RWPE2 (cell line): ENCODE results near the gene TRIM6.

Experiments
- ATAC-seq: fragments of 200-7000 bp; cut with Tn5 transposase; 3 replicates; pipeline ENCODE4 v1.9.1; 2021; ENCODE audit warnings: low read depth
- DNase-seq: peaks from one replicate; pipeline ENCODE4 v3.0.0-alpha.2; 2020; ENCODE audit warnings: low spot score
- H3K27ac ChIP-seq: fragments of 450-650 bp; 2 replicates; pipeline ENCODE4 v1.5.1; 2017; ENCODE audit warnings: mild to moderate bottlenecking; ENCODE audit not compliant: poor library complexity, severe bottlenecking
- H3K27me3 ChIP-seq: fragments of 250-450 bp; sonication (Bioruptor Pico); 2 replicates; pipeline ENCODE4 v1.5.1; 2021; ENCODE audit warnings: mild to moderate bottlenecking, moderate library complexity; ENCODE audit not compliant: insufficient read depth, poor library complexity, severe bottlenecking
- H3K36me3 ChIP-seq: fragments of 250-450 bp; sonication (Bioruptor Pico); 2 replicates; pipeline ENCODE4 v1.5.1; 2020; ENCODE audit warnings: low read depth, mild to moderate bottlenecking, moderate library complexity
- H3K4me1 ChIP-seq: fragments of 250-450 bp; sonication (Bioruptor Pico); 2 replicates; pipeline ENCODE4 v1.5.1; 2021; ENCODE audit warnings: mild to moderate bottlenecking, moderate library complexity; ENCODE audit not compliant: insufficient read depth, poor library complexity, severe bottlenecking
- H3K4me3 ChIP-seq: fragments of 250-450 bp; sonication (Bioruptor Pico); 2 replicates; pipeline ENCODE4 v1.5.1; 2021; ENCODE audit warnings: mild to moderate bottlenecking, moderate library complexity; ENCODE audit not compliant: severe bottlenecking
- H3K9me3 ChIP-seq: fragments of 250-450 bp; sonication (Bioruptor Pico); 2 replicates; pipeline ENCODE4 v1.5.1; 2021; ENCODE audit warnings: mild to moderate bottlenecking, moderate library complexity; ENCODE audit not compliant: severe bottlenecking
- TF ChIP-seq, protein P1 (sequence below): fragments of 450-650 bp; IDR thresholded peaks from one replicate; pipeline ENCODE4 v1.5.1; 2017; ENCODE audit warnings: mild to moderate bottlenecking, moderate library complexity; ENCODE audit not compliant: poor library complexity, severe bottlenecking

Gene TRIM6

GRCh38 chr11:5603326-5603725 is 6.9 kb downstream of the TRIM6 start:
- TF ChIP-seq, protein P1, sequence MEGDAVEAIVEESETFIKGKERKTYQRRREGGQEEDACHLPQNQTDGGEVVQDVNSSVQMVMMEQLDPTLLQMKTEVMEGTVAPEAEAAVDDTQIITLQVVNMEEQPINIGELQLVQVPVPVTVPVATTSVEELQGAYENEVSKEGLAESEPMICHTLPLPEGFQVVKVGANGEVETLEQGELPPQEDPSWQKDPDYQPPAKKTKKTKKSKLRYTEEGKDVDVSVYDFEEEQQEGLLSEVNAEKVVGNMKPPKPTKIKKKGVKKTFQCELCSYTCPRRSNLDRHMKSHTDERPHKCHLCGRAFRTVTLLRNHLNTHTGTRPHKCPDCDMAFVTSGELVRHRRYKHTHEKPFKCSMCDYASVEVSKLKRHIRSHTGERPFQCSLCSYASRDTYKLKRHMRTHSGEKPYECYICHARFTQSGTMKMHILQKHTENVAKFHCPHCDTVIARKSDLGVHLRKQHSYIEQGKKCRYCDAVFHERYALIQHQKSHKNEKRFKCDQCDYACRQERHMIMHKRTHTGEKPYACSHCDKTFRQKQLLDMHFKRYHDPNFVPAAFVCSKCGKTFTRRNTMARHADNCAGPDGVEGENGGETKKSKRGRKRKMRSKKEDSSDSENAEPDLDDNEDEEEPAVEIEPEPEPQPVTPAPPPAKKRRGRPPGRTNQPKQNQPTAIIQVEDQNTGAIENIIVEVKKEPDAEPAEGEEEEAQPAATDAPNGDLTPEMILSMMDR: no peak
- ATAC-seq (no peak), DNase-seq (no peak)
- Histone ChIP-seq H3K27ac (no peak overlapping the region), H3K4me3 (no peak overlapping the region), H3K36me3 (peaks cover 15% of the 10 kb centered on the region; the same call in 1 of the 2 replicates), H3K9me3 (no peaks in the 10 kb centered on the region), H3K27me3 (no peaks in the 10 kb centered on the region), H3K4me1 (peaks cover 22% of the 10 kb centered on the region)

- no peak for ATAC-seq
- DNase-seq: no peak
- Histone ChIP-seq H3K36me3 (peaks cover 15% of the 10 kb centered on the region; the same call in 1 of the 2 replicates), H3K4me1 (peaks cover 10% of the 10 kb centered on the region), H3K27ac (no peak overlapping the region), H3K9me3 (no peaks in the 10 kb centered on the region), H3K4me3 (no peak overlapping the region), H3K27me3 (no peaks in the 10 kb centered on the region)
- TF ChIP-seq, protein P1: no peak
Observed at GRCh38 chr11:5604896-5605295, 8.5 kb downstream of the TRIM6 start.

- no peak overlapping the region for H3K4me3 ChIP-seq
- DNase-seq: peak; percentile 67
Observed at GRCh38 chr11:5605849-5606248, 9.4 kb downstream of the TRIM6 start.

GRCh38 chr11:5608808-5609207 is 12.4 kb downstream of the TRIM6 start:
- no peaks in the 10 kb centered on the region for H3K9me3 ChIP-seq
- no peak overlapping the region for H3K4me3 ChIP-seq
- no peaks in the 10 kb centered on the region for H3K27me3 ChIP-seq
- TF ChIP-seq, protein P1: no peak
- no peak for DNase-seq
- H3K4me1 ChIP-seq: peaks cover 6% of the 10 kb centered on the region
- ATAC-seq: no peak
- peaks cover 20% of the 10 kb centered on the region for H3K36me3 ChIP-seq
- H3K27ac ChIP-seq: no peak overlapping the region

More at GRCh38 chr11:5605849-5606248, 9.4 kb downstream of the TRIM6 start:
- H3K27me3 ChIP-seq: no peaks in the 10 kb centered on the region
- H3K9me3 ChIP-seq: no peaks in the 10 kb centered on the region
- H3K4me1 ChIP-seq: peaks cover 9% of the 10 kb centered on the region
- TF ChIP-seq, protein P1: peak; percentile 51
- H3K36me3 ChIP-seq: peaks cover 15% of the 10 kb centered on the region; the same call in 1 of the 2 replicates
- H3K27ac ChIP-seq: no peak overlapping the region
- peak; percentile 88 for ATAC-seq

DNA sequence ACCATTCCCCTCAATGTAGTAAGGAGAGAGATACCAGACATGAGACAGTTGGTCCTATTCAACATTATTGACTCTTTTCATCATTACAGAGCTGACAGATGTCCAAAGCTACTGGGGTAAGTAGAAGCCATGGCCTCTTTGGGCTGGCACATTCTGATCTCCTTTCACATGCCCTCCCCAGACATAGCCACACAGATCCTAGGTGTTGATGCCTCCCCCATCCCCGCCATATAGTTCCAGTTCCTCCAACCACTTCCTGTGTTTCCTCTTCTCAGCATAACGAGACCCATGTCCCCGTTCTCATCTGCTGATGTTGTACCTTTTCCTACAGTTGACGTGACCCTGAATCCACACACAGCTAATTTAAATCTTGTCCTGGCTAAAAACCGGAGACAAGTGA is 14.0 kb downstream of the TRIM6 start:
- Histone ChIP-seq H3K4me1 (peaks cover 6% of the 10 kb centered on the region), H3K27ac (no peak overlapping the region), H3K36me3 (peaks cover 15% of the 10 kb centered on the region), H3K9me3 (no peaks in the 10 kb centered on the region), H3K27me3 (no peaks in the 10 kb centered on the region), H3K4me3 (no peak overlapping the region)
- TF ChIP-seq, protein P1: no peak
- ATAC-seq (no peak), DNase-seq (no peak)
